ELF-1 (cell line): ENCODE results near the gene ONECUT1.
"Not testable (repeated sequence)": the region's sequence is repeated elsewhere in the genome, so short reads cannot be mapped to it uniquely, and the experiment has no call there.

Experiments used
- DNase-seq: peaks from one replicate; pipeline ENCODE4 v3.0.0-alpha.2; 2016; ENCODE audit warnings: low read depth, low spot score

ONECUT1 gene

DNA sequence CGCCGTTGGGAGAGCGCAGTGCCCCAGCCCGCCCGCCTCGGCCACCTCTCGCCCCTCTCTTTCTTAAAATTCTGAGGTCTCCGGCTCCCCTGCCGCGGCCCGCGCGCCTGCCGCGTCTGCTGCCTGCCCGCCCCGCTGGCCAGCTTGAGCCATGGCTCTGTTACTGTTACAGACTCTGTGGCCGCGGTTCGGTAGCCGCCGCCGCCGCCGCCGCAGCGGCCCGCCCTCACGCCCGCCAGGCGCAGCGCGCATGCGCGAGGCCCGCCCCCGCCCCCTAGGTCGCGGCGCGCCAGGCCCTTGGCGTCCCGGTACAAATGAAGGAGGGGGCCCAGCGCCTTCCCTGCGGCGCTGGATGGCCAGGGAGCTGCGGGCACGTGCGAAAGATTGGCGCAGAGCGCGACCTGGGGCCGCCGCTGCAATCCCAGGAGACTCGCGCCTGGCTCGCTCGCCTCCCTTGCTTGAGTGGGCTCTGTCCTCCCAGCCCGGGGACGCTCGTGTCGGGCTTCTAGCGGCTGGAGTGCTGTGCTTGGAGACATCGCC, at the start of gene ONECUT1:
TSS of gene ONECUT1 (minus strand) at position 168 of the 540 bp plus-strand sequence. CDS start 452 bp downstream, outside the sequence.
- DNase-seq: peak; percentile 80

GRCh38 chr15:52834379-52834778, 44.2 kb upstream of the ONECUT1 start:
- no peak for DNase-seq

DNA sequence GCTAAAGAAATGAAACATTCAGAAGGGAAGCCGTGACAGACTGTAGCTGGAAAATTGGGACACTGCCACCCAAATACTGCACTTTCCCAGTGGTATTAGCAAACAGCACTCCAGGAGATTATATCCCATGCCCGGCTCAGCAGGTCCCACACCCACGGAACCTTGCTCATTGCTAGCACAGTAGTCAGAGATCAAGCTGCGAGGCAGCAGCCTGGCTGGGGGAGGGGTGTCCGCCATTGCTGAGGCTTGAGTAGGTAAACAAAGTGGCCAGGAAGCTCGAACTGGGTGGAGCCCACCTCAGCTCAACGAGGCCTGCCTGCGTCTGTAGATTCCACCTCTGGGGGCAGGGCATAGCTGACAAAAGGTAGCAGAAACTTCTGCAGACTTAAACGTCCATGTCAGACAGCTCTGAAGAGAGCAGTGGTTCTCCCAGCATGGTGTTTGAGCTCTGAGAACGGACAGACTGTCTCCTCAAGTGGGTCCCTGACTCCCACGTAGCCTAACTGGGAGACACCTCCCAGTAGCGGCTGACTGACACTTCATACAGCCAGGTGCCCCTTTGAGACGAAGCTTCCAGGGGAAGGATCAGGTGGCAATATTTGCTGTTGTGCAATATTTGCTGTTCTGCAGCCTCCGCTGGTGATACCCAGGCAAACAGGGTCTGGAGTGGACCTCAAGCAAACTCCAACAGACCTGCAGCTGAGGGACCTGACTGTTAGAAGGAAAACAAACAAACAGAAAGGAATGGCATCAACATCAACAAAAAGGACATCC, 34.2 kb upstream of the ONECUT1 start:
- DNase-seq: not testable (repeated sequence)

DNA sequence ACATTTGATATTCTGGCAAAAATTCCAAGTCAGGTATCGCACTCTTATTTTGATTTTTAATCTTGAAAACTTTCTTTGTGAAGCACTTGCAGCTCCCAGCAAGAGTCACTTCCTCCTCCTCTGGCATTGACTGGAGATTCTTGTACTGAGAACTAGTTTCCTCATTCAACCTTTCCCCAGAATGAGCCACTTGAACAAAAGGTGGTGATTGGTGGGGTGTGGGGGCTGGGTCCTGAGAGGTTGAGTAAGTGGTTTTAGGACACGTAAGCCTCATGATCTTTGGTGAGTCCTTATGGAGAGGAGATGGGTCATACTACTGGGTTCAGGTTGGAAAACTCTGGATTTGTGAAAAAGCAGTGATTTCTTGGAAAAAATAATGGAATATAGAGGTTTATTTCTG, 32.3 kb upstream of the ONECUT1 start:
- DNase-seq: no peak

- DNase-seq: no peak
Measured at GRCh38 chr15:52819253-52819652, 29.1 kb upstream of the ONECUT1 start.

DNA sequence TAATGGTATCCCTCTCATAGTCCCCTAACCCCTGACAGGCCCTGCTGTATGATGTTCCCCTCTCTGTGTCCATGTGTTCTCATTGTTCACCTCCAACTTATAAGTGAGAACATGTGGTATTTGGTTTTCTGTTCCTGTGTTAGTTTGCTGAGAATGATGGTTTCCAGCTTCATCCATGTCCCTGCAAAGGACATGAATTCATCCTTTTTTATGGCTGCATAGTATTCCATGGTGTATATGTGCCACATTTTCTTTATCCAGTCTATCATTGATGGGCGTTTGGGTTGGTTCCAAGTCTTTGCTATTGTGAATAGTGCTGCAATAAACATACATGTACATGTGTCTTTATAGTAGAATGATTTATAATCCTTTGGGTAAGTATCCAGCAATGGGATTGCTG, 25.8 kb upstream of the ONECUT1 start:
- DNase-seq: not testable (repeated sequence)

GRCh38 chr15:52808996-52809395, 18.9 kb upstream of the ONECUT1 start:
- no peak for DNase-seq

DNA sequence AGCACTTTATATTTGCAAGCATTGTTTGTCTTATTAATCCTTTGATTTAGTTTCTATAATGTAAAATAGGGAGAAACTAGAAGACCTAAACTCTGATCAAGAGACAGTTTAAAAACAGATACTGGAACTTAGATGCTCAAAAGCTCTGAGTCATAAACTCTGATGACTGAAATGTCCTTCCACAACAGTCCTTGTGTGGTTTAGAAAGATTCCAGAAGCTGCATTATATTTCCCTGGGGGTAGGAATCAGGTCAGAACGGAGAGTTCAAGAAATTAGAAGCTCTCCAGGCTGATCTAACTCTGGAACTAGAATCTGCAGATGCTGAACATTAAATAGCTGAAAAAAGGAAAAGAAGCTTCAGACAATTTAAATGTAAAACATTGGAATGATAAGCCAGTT, 18.3 kb upstream of the ONECUT1 start:
- DNase-seq: no peak

DNA sequence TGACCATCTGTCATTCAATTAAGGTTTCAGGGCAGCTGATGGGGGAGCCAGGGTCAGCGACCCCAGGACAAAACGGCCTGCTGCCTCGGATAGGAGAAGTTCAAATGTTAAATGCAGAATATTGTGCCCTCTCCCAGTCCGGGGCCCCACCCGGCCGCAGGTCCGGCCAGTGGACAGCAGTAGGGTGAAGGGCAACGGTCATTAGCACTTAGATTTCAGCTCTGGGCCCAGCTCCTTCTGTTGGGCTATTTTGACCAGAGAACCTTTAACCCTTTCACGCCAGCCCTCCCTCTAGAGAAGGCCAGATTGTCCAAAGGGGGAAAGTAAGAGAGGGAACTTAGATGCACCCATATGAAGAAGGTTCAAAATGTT, 16.1 kb upstream of the ONECUT1 start:
- DNase-seq: no peak

GRCh38 chr15:52805351-52806283, 15.5 kb upstream of the ONECUT1 start:
- peak; percentile 49 for DNase-seq

DNA sequence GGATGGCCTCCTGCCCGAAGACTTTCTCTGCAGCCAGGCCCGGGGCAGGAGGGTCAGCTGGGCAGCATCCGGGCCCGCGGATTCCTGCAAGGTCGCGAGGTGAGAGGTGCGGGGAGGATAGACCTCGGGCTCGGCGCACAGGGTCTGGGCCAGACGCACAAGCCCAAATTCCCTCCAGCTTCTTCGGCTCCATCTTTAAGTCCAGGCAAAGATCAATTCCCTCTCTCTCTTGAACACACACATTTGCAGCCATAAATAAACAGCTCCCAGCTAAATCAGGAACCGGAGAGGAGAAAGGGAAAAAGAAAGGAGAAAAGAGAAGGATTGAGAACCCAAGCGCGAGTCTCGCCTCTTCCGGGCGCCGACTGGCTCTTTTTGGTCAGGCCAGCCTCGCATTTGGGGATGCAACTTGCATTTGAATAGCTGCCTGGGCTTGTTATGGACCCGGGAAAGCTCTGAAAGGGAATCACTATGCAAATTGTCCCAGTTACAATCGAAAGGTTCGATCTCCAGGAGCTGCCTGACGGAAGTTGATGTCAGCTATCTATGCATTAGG, 14.5 kb upstream of the ONECUT1 start:
- DNase-seq: peak; percentile 59

DNA sequence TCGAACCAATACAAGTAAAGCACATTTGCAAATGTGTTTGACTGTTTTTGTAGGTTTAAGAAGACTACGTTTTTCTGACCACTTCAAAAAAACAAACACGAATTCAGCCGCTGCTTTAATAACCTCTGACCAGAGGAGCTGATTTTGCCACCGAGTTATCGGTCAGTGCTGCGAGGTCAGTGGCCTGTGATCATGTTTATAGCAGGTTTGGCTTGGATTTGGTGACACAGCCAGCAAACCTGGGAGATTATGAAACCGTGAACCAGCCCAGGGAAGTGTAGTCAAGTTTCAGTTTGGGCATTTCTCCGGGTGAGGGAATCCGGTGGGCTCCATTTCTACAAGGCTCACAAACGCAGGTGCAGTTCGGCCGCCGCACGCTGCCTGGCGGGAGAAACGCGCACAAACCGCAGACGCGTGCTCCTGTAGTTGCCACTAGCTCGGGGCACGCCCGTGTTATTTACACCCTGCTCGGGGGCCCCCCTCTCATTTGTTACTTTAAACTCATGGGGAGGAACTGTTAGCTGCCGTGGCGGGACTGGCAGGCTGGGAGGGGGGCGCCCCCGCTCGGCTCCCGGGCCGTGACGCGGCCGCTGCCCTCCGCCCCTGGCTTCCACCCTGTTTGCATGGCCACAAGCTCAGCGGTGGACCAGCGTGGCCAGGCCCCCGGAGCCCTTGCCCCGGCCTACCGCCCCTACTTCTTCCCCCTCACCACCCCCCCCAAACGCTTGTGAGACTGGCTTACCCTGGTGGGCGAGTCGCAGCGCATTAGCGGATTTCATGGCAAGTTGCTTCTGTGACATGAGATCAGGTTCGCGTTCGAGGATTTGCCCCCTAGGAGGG, 13.6 kb upstream of the ONECUT1 start:
- no peak for DNase-seq

GRCh38 chr15:52803108-52803466, 13.0 kb upstream of the ONECUT1 start:
- no peak for DNase-seq

- DNase-seq: no peak
Measured at GRCh38 chr15:52802110-52802509, 12.0 kb upstream of the ONECUT1 start.

- no peak for DNase-seq
Measured at GRCh38 chr15:52801748-52802085, 11.6 kb upstream of the ONECUT1 start.

DNA sequence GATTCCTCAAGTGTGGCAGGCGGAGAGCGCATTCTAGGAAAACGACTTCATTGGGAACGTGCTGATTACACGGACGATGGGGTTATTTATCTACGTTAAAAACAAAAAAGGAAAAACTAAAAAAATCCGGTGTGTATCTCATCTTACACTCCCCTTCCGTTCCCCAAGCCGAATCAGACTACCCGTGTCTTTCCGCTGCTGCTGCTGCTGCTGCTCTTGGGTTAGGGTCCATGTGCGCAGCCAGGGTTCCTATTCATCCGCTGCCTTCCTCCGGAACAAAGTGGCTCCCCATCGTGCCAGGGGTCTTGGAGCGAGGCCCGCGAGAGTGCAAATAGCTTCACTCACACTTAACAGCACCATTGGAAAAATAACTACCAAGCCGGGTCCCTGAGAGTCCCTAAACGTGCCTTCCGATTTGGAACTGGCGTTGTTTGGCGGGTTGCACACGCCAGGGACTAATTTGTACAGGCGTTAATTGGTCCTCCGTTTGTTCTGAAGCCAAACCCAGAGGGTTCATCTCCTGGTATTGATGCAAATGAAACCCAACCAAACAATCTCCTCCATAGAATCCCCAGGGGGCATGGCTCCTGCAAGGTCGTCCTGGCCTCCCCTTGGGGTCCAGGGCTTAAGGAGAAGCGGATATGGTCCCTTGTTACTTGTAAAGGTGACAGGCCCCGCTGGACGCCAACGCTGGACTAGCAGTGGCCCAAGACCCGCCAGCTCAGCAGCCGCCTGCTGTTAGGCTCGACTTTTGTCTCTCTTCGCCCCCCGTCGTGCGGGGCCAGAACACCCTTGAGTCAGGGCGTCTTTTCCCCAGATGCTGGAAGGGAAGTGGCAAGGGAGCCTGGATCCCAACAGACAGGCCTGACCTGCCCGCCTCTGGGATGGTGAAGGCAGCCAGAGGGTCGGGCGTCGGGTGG, 11.0 kb upstream of the ONECUT1 start:
- DNase-seq: no peak

DNA sequence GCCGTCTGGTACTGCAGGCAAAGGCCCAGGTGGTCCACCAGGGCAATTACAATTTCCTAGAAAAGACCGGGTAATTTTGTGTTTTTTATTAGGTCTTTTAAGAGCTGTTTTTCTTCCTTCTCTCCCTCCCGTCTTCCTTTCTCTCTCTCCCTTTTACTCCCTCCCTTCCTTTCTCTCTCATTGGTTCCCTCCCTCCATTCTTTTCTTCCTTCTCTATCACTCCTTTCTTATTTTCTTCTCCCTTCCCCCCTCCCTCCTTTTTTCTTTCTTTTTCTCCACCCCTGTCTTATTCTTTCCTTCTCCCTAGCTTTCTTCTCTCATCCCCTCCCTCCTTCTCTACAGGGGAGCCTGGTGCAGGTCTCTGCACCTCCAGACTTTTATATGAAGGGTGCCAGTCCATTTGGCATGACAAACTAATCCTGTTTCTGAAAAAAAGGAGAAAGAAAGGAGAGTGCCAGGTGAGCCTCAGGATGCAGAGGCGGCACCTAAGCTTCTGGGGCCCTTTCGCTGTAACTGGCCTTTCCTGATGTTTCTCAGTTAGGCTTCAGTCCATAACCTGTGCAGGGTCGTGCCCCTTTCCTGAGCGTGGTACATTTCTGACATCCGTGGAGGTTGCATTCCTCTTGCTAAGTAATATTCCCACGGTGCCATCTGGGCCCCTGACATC, 9.1 kb upstream of the ONECUT1 start:
- DNase-seq: no peak

- DNase-seq: peak; percentile 68
Measured at GRCh38 chr15:52798529-52799101, 8.5 kb upstream of the ONECUT1 start.
